B cell (primary cell): ENCODE data around the gene ZBTB32. TPM values are rescaled to one million over a fixed set of nuclear protein-coding genes. Genes with fewer than 3 reads are reported as not detected.

Experiments
- ATAC-seq: fragments of 200-7000 bp; cut with Tn5 transposase; one replicate; pipeline ENCODE4 v1.10.0; 2021; ENCODE audit warnings: low read depth, mild to moderate bottlenecking, moderate number of reproducible peaks, moderate library complexity
- CTCF ChIA-PET: fragments of 350-600 bp; sonication (Branson Sonifier 250); formaldehyde crosslinking; loops from one replicate; lab custom pipeline; 2021; ENCODE audit warnings: antibody characterized with exemption, inconsistent platforms; lab: Charles Lee
- POLR2A ChIA-PET: fragments of 350-600 bp; sonication (Branson Sonifier 250); formaldehyde crosslinking; loops from one replicate; lab custom pipeline; 2021; ENCODE audit warnings: antibody characterized with exemption; lab: Charles Lee
- DNase-seq: peaks from one replicate; pipeline ENCODE4 v3.0.0; 2013
- H2AFZ ChIP-seq: 2 replicates; pipeline ENCODE4 v1.6.1; 2012; ENCODE audit warnings: mild to moderate bottlenecking, low read depth, low read length; ENCODE audit not compliant: insufficient read depth, poor library complexity, severe bottlenecking
- H3K27ac ChIP-seq, 2 donors: 1 replicate in 1 of 2; 2 replicates in 1 of 2; pipeline ENCODE4 v1.5.1; 2012 to 2013; ENCODE audit warnings: low read length in 2 of 2, mild to moderate bottlenecking in 2 of 2, moderate library complexity in 1 of 2
- H3K27me3 ChIP-seq, 4 experiments: fragments of 200-600 bp in 1 of 4; sonication (generic) in 1 of 4; replicated peaks in 1 of 4; 1 replicate in 2 of 4; 2 replicates in 2 of 4; pipeline versions ENCODE4 v1.6.1 to v1.7.0; 2013 to 2016; ENCODE audit warnings: low read length in 3 of 4, mild to moderate bottlenecking in 2 of 4, mixed read lengths in 1 of 4, moderate library complexity in 1 of 4; ENCODE audit not compliant: insufficient read depth in 4 of 4, control insufficient read depth in 3 of 4; ENCODE audit errors: control extremely low read depth in 1 of 4
- H3K36me3 ChIP-seq, 2 experiments: replicated peaks in 1 of 2; 1 replicate in 1 of 2; 2 replicates in 1 of 2; pipeline versions ENCODE4 v1.6.1 to v1.7.1; 2013; ENCODE audit warnings: low read length in 1 of 2; ENCODE audit not compliant: insufficient read depth in 2 of 2, control insufficient read depth in 1 of 2; ENCODE audit errors: control extremely low read depth in 1 of 2, extremely low read depth in 1 of 2
- H3K4me1 ChIP-seq, 2 donors: fragments of 200-600 bp in 1 of 2; sonication (generic) in 1 of 2; 1 replicate in 1 of 2; 2 replicates in 1 of 2; pipeline versions ENCODE4 v1.5.1 to v1.6.1; 2013 to 2017; ENCODE audit warnings: low read length in 2 of 2; ENCODE audit not compliant: control insufficient read depth in 2 of 2, insufficient read depth in 2 of 2
- H3K4me2 ChIP-seq: replicated peaks from 2 replicates; pipeline ENCODE3; 2012; ENCODE audit warnings: mild to moderate bottlenecking, low read depth, low read length; ENCODE audit not compliant: poor library complexity, severe bottlenecking
- H3K4me3 ChIP-seq, 5 experiments: fragments of 200-600 bp in 1 of 5; sonication (generic) in 1 of 5; 1 replicate in 3 of 5; 2 replicates in 2 of 5; pipeline versions ENCODE4 v1.5.1 to v1.7.0; 2011 to 2016; ENCODE audit warnings: low read length in 4 of 5, mild to moderate bottlenecking in 4 of 5, low read depth in 2 of 5, control low read depth in 1 of 5, moderate library complexity in 1 of 5; ENCODE audit not compliant: insufficient read depth in 1 of 5; ENCODE audit errors: control extremely low read depth in 1 of 5, extremely low read depth in 1 of 5
- H3K79me2 ChIP-seq: fragments of 200-600 bp; sonication (generic); one replicate; pipeline ENCODE4 v1.6.0; 2016; ENCODE audit warnings: low read length; ENCODE audit not compliant: control insufficient read depth, insufficient read depth
- H3K9ac ChIP-seq: fragments of 200-600 bp; sonication (generic); 2 replicates; pipeline ENCODE4 v1.6.1; 2017; ENCODE audit warnings: mild to moderate bottlenecking, low read length, moderate library complexity
- H3K9me3 ChIP-seq, 3 donors: one replicate each; pipeline versions ENCODE4 v1.6.1 to v1.7.1; 2013; ENCODE audit warnings: low read length in 2 of 3; ENCODE audit not compliant: control insufficient read depth in 2 of 3, insufficient read depth in 1 of 3; ENCODE audit errors: control extremely low read depth in 1 of 3
- H4K20me1 ChIP-seq: 2 replicates; pipeline ENCODE4 v1.6.0; 2012; ENCODE audit warnings: mild to moderate bottlenecking, low read length; ENCODE audit not compliant: insufficient read depth, control insufficient read depth, poor library complexity, severe bottlenecking
- H3K27ac Mint-ChIP-seq: one replicate; pipeline ENCODE4 v1.8.0; 2021; ENCODE audit warnings: mixed read lengths
- H3K27me3 Mint-ChIP-seq: one replicate; pipeline ENCODE4 v1.8.0; 2021; ENCODE audit warnings: mixed read lengths
- H3K4me1 Mint-ChIP-seq: one replicate; pipeline ENCODE4 v1.8.0; 2021; ENCODE audit warnings: mixed read lengths
- H3K4me3 Mint-ChIP-seq: one replicate; pipeline ENCODE4 v1.8.0; 2021; ENCODE audit warnings: mixed read lengths
- H3K9me3 Mint-ChIP-seq: one replicate; pipeline ENCODE4 v1.8.0; 2022; ENCODE audit warnings: mixed read lengths; ENCODE audit not compliant: insufficient read depth
- CTCF ChIP-seq: fragments of 200-600 bp; IDR thresholded peaks from one replicate; pipeline ENCODE4 v1.8.0; 2022; ENCODE audit warnings: antibody characterized with exemption, mild to moderate bottlenecking
- EZH2 ChIP-seq: IDR thresholded peaks from 2 replicates; pipeline ENCODE4 v1.6.1; 2012; ENCODE audit warnings: borderline replicate concordance, low read depth, mild to moderate bottlenecking, moderate library complexity, low read length; ENCODE audit not compliant: insufficient read depth, poor library complexity, severe bottlenecking
- WGBS: methylation state at CpG from one replicate; pipeline ENCODE4 v1.1.5; 2013; ENCODE audit warnings: missing lambda C conversion rate; ENCODE audit not compliant: insufficient coverage; 5-methylcytosine and 5-hydroxymethylcytosine counted together
- intact Hi-C: fragments of 100-400 bp; cut with micrococcal nuclease; formaldehyde crosslinking; loops from one replicate; pipeline ENCODE4 v1.10.0; 2022
- polyA plus RNA-seq: library from polyadenylated mRNA; depleted of rRNA; stranded (reverse); fragments of >200 nt; gene quantifications from 2 replicates; pipeline ENCODE4 v1.2.3, GENCODE V29; 2012
- total RNA-seq, 2 donors: library from RNA; stranded (reverse); fragments of 120-200 nt in 1 of 2; gene quantifications; 1 replicate in 1 of 2; 2 replicates in 1 of 2; pipeline versions ENCODE4 v1.2.3 to v1.2.4, GENCODE V29; 2013 to 2022

ZBTB32 gene
- total and polyA plus RNA-seq, 2 donors (not counting 1 experiment from before 2014, with no cell fraction given): 18.9 to 28.1 TPM

DNA sequence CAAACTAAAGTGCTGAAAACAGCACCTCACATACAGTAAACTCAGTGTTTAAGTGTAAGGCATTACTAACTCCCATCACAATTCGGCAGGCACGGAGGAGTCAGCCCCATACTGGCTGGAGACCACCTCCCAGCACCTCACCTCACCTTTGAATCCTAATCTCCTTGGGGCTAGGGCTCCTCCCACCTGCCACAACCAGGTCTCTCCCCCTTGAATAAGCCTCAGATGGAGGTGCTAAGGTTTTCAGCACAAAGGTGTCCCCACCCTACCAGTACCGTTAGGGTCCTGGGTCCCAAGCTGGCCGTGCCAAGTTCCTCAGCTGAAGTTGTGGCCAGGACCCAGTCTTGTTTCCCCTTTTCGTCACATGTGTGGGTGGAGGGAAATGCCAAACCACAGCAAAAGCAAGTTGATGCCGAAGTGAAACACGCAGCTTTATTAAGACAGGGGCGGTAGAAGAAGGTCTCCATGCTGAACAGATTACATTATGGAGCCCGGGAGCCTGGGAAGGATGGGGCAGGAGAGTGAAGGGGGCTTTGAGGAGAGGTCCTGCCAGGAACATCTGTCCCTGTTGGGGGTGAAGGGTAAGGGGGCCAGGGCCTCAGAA, 37.9 kb downstream of the ZBTB32 start, which contains the start of gene IGFLR1:
IGFLR1 (minus strand) TSS at position 332 of the 604 bp plus-strand sequence. CDS start 1,272 bp downstream, outside the sequence.
- intact Hi-C loops: loop anchor here (10.0 kb wide), 1 partner anchor 473 kb away; the partner anchor contains the start of genes ZNF146 and ZNF565

More for the DNA sequence above, 37.9 kb downstream of the ZBTB32 start, which contains the start of gene IGFLR1:
- H3K4me3 ChIP-seq: peak within 1 kb of the TSS; percentile 68 to 93 (median 83)
- peak within 1 kb of the TSS; percentile 91 for H3K9ac ChIP-seq
- H3K36me3 ChIP-seq: peaks cover 0 to 25% of the 10 kb centered on the region in 2 experiments
- Mint-ChIP-seq H3K27ac (peak within 1 kb of the TSS; percentile 99), H3K27me3 (no peaks in the 10 kb centered on the region), H3K4me1 (peaks cover 59% of the 10 kb centered on the region), H3K9me3 (no peaks in the 10 kb centered on the region), H3K4me3 (peak within 1 kb of the TSS; percentile 96)
- peak within 1 kb of the TSS; percentile 100 for H3K4me2 ChIP-seq
- POLR2A ChIA-PET: interaction anchor here (0.7 to 1.5 kb wide), 5 partner anchors 23 to 313 kb away, joined by 3 to 7 read pairs (median 4); no protein-coding TSS in a partner anchor
- peak; percentile 91 for DNase-seq
- TF ChIP-seq EZH2 (no peak), CTCF (no peak)
- H3K27me3 ChIP-seq: no peaks in the 10 kb centered on the region
- CTCF ChIA-PET: interaction anchor here (0.7 to 1.5 kb wide), 5 partner anchors 9 to 49 kb away, joined by 3 to 5 read pairs (median 3); no protein-coding TSS in a partner anchor
- peaks cover 55% of the 10 kb centered on the region for H3K79me2 ChIP-seq
- no peaks in the 10 kb centered on the region for H3K9me3 ChIP-seq
- ATAC-seq: peak; percentile 10
- peak within 1 kb of the TSS; percentile 69 for H2AFZ ChIP-seq
- 1% methylated on average over 8 of the region's 9 CpGs for WGBS
- peaks cover 39 to 67% of the 10 kb centered on the region in 2 donors for H3K4me1 ChIP-seq
- H3K27ac ChIP-seq: peak within 1 kb of the TSS; percentile 96
- peaks cover 27% of the 10 kb centered on the region for H4K20me1 ChIP-seq
